ENCODE data around the gene CCDC30. TPM values are rescaled to one million over a fixed set of nuclear protein-coding genes. Genes with fewer than 3 reads are reported as not detected.

The CCDC30 gene
- total and polyA plus RNA-seq, 9 donors = 3.8 to 11.7 (median 6.7) TPM

DNA sequence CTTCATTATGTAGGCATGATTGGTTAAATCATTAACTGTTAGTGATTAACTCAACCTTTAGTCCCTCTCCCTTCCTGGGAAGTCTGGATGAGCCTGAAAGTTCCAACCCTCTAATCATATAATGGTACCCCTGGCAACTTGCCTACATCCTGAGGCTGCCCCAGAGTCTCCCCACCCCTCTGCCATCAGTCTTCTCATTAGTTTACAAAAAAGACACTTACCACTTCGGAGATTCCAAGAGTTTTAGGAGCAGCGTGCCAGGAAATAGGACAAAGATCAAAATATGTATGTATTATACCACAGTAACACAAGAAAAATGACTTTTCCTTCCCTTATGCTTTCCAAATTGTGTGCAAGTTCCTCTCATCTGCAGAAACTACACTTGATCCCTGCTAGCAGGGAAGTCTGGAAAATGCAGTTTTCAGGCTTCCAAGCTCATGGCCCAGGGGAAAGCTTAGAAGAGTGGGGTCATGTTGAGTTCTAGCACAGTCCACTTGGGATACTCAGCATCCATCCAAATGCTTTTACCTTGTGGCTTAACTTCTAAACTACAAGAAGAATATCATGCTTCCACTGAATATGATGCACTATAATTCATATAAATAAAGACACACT lies 130.5 kb downstream of the CCDC30 start:
- no peaks in the 10 kb centered on the region for H3K27me3 ChIP-seq
- H3K4me1 ChIP-seq (ENCODE audit: insufficient read depth) = no peaks in the 10 kb centered on the region
- DNase-seq = no peak
- H3K4me3 ChIP-seq = no peak overlapping the region
- intact Hi-C loops (cut with DNase I) = no loop called here
- no peak overlapping the region for H3K27ac ChIP-seq
- H3K36me3 ChIP-seq = no peaks in the 10 kb centered on the region
- TF ChIP-seq EP300 (IDR thresholded peaks at IDR 0.05) = no peak
- TF ChIP-seq POLR2A (IDR thresholded peaks at IDR 0.05) = no peak
- no peak for TF ChIP-seq CTCF (IDR thresholded peaks at IDR 0.05)
- no peaks in the 10 kb centered on the region for H3K9me3 ChIP-seq
- WGBS, 3 donors = 79 to 86% (median 81%) methylated on average over 2 of the region's 2 CpGs

GRCh38 chr1:42601472-42601871 lies 138.4 kb downstream of the CCDC30 start:
- intact Hi-C loops (cut with DNase I) = no loop called here

DNA sequence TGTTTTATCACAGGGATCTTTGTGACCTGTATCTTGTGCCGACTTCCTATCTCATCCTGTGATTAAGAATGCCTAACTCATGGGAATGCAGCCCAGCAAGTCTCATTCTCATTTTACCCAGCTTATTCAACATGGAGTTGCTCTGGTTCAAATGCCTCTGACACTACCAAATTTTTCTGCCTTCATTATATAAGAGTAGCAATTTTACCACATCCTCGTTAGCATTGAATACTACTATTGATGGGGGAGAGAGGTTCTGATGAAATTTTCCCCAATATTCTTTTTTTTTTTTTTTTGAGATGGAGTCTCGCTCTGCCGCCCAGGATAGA lies 150.7 kb downstream of the CCDC30 start:
- H3K27ac ChIP-seq = no peak overlapping the region
- intact Hi-C loops (cut with DNase I) = no loop called here
- no peaks in the 10 kb centered on the region for H3K36me3 ChIP-seq
- TF ChIP-seq CTCF (IDR thresholded peaks at IDR 0.05) (no peak), POLR2A (IDR thresholded peaks at IDR 0.05) (no peak), EP300 (IDR thresholded peaks at IDR 0.05) (no peak)
- DNase-seq = no peak
- H3K4me1 ChIP-seq (ENCODE audit: insufficient read depth) = no peaks in the 10 kb centered on the region
- WGBS, 3 donors = 69 to 95% (median 72%) methylated on average over 4 of the region's 4 CpGs
- no peak overlapping the region for H3K4me3 ChIP-seq
- H3K9me3 ChIP-seq = no peaks in the 10 kb centered on the region
- H3K27me3 ChIP-seq = no peaks in the 10 kb centered on the region

More at GRCh38 chr1:42601472-42601871, 138.4 kb downstream of the CCDC30 start:
- no peak for DNase-seq
- H3K27ac ChIP-seq = no peak overlapping the region
- H3K9me3 ChIP-seq = no peaks in the 10 kb centered on the region
- H3K4me3 ChIP-seq = no peak overlapping the region
- 95 to 100% (median 96%) methylated on average over 2 of the region's 2 CpGs for whole genome bisulfite sequencing, 3 donors
- no peaks in the 10 kb centered on the region for H3K27me3 ChIP-seq
- H3K36me3 ChIP-seq = no peaks in the 10 kb centered on the region
- TF ChIP-seq POLR2A (IDR thresholded peaks at IDR 0.05) (no peak), EP300 (IDR thresholded peaks at IDR 0.05) (no peak), CTCF (IDR thresholded peaks at IDR 0.05) (no peak)
- no peaks in the 10 kb centered on the region for H3K4me1 ChIP-seq (ENCODE audit: insufficient read depth)

DNA sequence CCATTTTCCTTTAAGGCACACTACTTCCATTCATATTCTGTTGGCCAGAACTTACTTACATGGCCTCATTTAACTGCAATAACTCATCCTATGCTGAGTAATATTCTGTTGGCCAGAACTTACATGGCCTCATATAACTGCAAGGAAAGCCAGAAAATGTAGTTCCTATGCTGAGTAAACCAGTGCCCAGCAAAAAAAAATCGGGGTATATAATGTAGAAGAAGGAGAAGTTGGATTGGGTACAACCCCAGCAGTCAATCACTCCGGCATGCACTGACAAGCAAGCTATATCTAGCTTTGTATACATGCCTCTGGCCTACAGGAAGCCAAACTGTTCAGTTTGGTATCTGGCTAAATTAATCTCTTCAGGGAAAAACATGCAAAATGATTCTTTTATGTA lies 155.8 kb downstream of the CCDC30 start:
- no peaks in the 10 kb centered on the region for H3K9me3 ChIP-seq
- no peaks in the 10 kb centered on the region for H3K36me3 ChIP-seq
- no peak overlapping the region for H3K4me3 ChIP-seq
- TF ChIP-seq POLR2A (IDR thresholded peaks at IDR 0.05) = no peak
- no peak for TF ChIP-seq CTCF (IDR thresholded peaks at IDR 0.05)
- TF ChIP-seq EP300 (IDR thresholded peaks at IDR 0.05) = no peak
- no peaks in the 10 kb centered on the region for H3K27me3 ChIP-seq
- H3K4me1 ChIP-seq (ENCODE audit: insufficient read depth) = no peaks in the 10 kb centered on the region
- intact Hi-C loops (cut with DNase I) = no loop called here
- 72 to 82% (median 82%) methylated on average over 2 of the region's 2 CpGs for WGBS, 3 donors
- no peak for DNase-seq
- no peak overlapping the region for H3K27ac ChIP-seq
